ENCODE data around the gene BTBD9. TPM values are rescaled to one million over a fixed set of nuclear protein-coding genes. Genes with fewer than 3 reads are reported as not detected.

The BTBD9 gene
- total RNA-seq, 1 experiment from 2014 or later = 8.9 TPM

- WGBS (ENCODE audit: extremely low coverage, insufficient read length, low lambda C conversion rate) = no CpG with 5 or more reads among the region's 6 CpGs
- Histone ChIP-seq H4K5ac (ENCODE audit: insufficient read length, low read depth, low read length) (no peak overlapping the region), H4K20me1 (ENCODE audit: control insufficient read depth, insufficient read depth, insufficient read length) (no peaks in the 10 kb centered on the region), H3K9ac (ENCODE audit: extremely low read depth, insufficient read length, low read length) (no peak overlapping the region), H3K23ac (ENCODE audit: insufficient read length, low read depth, low read length) (no peak overlapping the region), H2BK20ac (ENCODE audit: low read depth, low read length, poor library complexity, severe bottlenecking) (no peak overlapping the region), H3K79me2 (ENCODE audit: insufficient read depth, low read length) (no peaks in the 10 kb centered on the region), H2BK5ac (ENCODE audit: insufficient read length, low read length) (no peak overlapping the region), H3K18ac (ENCODE audit: insufficient read length, low read depth, low read length) (no peak overlapping the region), H2BK15ac (ENCODE audit: low read depth, low read length) (no peak overlapping the region), H2AK5ac (ENCODE audit: insufficient read length, low read length) (no peak overlapping the region), H2AFZ (ENCODE audit: low read length) (no peak overlapping the region), H4K8ac (replicated peaks; ENCODE audit: insufficient read length, low read depth, low read length) (no peak overlapping the region), H3K9me3 (ENCODE audit: control insufficient read depth, low read depth, low read length) (no peaks in the 10 kb centered on the region), H3K4me2 (ENCODE audit: insufficient read depth, insufficient read length, low read length) (no peak overlapping the region), H3K4me1 (ENCODE audit: insufficient read depth, low read length) (no peaks in the 10 kb centered on the region), H3K27me3 (ENCODE audit: insufficient read depth, low read length) (no peaks in the 10 kb centered on the region), H3T11ph (ENCODE audit: low read length) (no peak overlapping the region), H3K27ac (ENCODE audit: insufficient read length, low read depth, low read length) (no peak overlapping the region), H4K91ac (ENCODE audit: insufficient read length, low read depth, low read length) (no peak overlapping the region), H2BK120ac (ENCODE audit: low read depth, low read length, poor library complexity, severe bottlenecking) (no peak overlapping the region), H3K56ac (ENCODE audit: insufficient read length, low read depth, low read length) (no peak overlapping the region), H3K4ac (ENCODE audit: low read depth, low read length) (no peak overlapping the region), H2BK12ac (ENCODE audit: insufficient read length, low read depth, low read length) (no peak overlapping the region), H3K23me2 (ENCODE audit: insufficient read length, low read depth, low read length, poor library complexity, severe bottlenecking) (no peaks in the 10 kb centered on the region), H3K14ac (ENCODE audit: insufficient read depth, low read length) (no peak overlapping the region), H3K79me1 (ENCODE audit: insufficient read depth, low read depth, low read length, poor library complexity, severe bottlenecking) (no peaks in the 10 kb centered on the region)
- DNase-seq = no peak
- Mint-ChIP-seq H3K4me3 (no peak overlapping the region), H3K9me3 (no peaks in the 10 kb centered on the region), H3K36me3 (ENCODE audit: insufficient read depth in 1 of 3, low read depth in 3 of 3) (peaks cover 0 to 7% (median 3%) of the 10 kb centered on the region in 3 experiments; a peak in 2 of 7 replicates), H3K4me1 (peaks cover 2 to 10% of the 10 kb centered on the region in 2 experiments; a peak in 3 of 4 replicates), H3K27ac (no peak overlapping the region; a peak in 1 of 7 replicates), H3K27me3 (ENCODE audit: low read depth) (no peaks in the 10 kb centered on the region; the same call in 1 of the 2 replicates)
- TF ChIP-seq CTCF (conservative IDR thresholded peaks at IDR 0.05) = no peak
Measured at GRCh38 chr6:38155621-38156204, 484.0 kb downstream of the BTBD9 start.

Data from H9 (cell line).